GM21390 (cell line): ENCODE measurements around the gene SLAMF8.

Experiments used
- ATAC-seq: cut with Tn5 transposase; IDR thresholded peaks from one replicate; pipeline ENCODE4 v1.9.1; 2021; ENCODE audit not compliant: unreplicated experiment

The SLAMF8 gene

GRCh38 chr1:159845751-159846629 lies 19.3 kb downstream of the SLAMF8 start:
- no peak for ATAC-seq

- no peak for ATAC-seq
These were observed 20.6 kb downstream of the SLAMF8 start for GRCh38 chr1:159847231-159847630.

GRCh38 chr1:159848326-159848725 lies 21.7 kb downstream of the SLAMF8 start:
- ATAC-seq: no peak

GRCh38 chr1:159849626-159850366 lies 23.1 kb downstream of the SLAMF8 start:
- ATAC-seq: no peak

GRCh38 chr1:159851407-159851806 lies 24.7 kb downstream of the SLAMF8 start:
- ATAC-seq: no peak

GRCh38 chr1:159853417-159854115 lies 26.9 kb downstream of the SLAMF8 start:
- no peak for ATAC-seq

GRCh38 chr1:159854116-159854692 lies 27.5 kb downstream of the SLAMF8 start:
- peak; percentile 15 for ATAC-seq

GRCh38 chr1:159854693-159855192 lies 28.1 kb downstream of the SLAMF8 start:
- ATAC-seq: peak; percentile 95

GRCh38 chr1:159855709-159856108 lies 29.0 kb downstream of the SLAMF8 start:
- no peak for ATAC-seq

- no peak for ATAC-seq
These were observed 29.9 kb downstream of the SLAMF8 start for GRCh38 chr1:159856576-159856975.

- ATAC-seq: no peak
These were observed 31.2 kb downstream of the SLAMF8 start for GRCh38 chr1:159857889-159858288.

- ATAC-seq: no peak
These were observed 33.2 kb downstream of the SLAMF8 start for GRCh38 chr1:159859767-159860322.

- ATAC-seq: no peak
These were observed 33.8 kb downstream of the SLAMF8 start for GRCh38 chr1:159860456-159860855.

- ATAC-seq: no peak
These were observed 34.5 kb downstream of the SLAMF8 start for GRCh38 chr1:159861218-159861617.

GRCh38 chr1:159862031-159862430 lies 35.4 kb downstream of the SLAMF8 start:
- ATAC-seq: no peak

- no peak for ATAC-seq
These were observed 35.9 kb downstream of the SLAMF8 start, which contains the start of gene VSIG8 for GRCh38 chr1:159862557-159862956. TSS of gene VSIG8 (minus strand) at chr1:159862657. CDS start at chr1:159862521, 136 bp downstream.

GRCh38 chr1:159864262-159864661 lies 37.6 kb downstream of the SLAMF8 start:
- no peak for ATAC-seq

GRCh38 chr1:159866066-159866465 lies 39.4 kb downstream of the SLAMF8 start:
- ATAC-seq: no peak

GRCh38 chr1:159866905-159867663 lies 40.4 kb downstream of the SLAMF8 start:
- no peak for ATAC-seq

GRCh38 chr1:159867664-159868026 lies 41.0 kb downstream of the SLAMF8 start:
- ATAC-seq: no peak
